OCI-LY7 (cell line): ENCODE results near the gene MACROD2. TPM values are rescaled to one million over a fixed set of nuclear protein-coding genes. Genes with fewer than 3 reads are reported as not detected.

Source experiments
- BruUV-seq: library from RNA; stranded (reverse); fragments of 400-500 nt; replicated peaks from 2 replicates; lab custom pipeline; 2021; lab: Mats Ljungman, UMichigan
- CTCF ChIA-PET: fragments of 300-600 bp; sonication (Branson Sonifier 250); formaldehyde crosslinking; loops from one replicate; lab custom pipeline; 2022; ENCODE audit warnings: antibody characterized with exemption; ENCODE audit not compliant: unreplicated experiment; lab: Charles Lee
- POLR2A ChIA-PET: fragments of 300-600 bp; sonication (Branson Sonifier 250); formaldehyde crosslinking; loops from one replicate; lab custom pipeline; 2022; ENCODE audit warnings: antibody characterized with exemption; lab: Charles Lee
- DNase-seq: peaks from one replicate; pipeline ENCODE4 v3.0.0-alpha.2; 2015; ENCODE audit warnings: low spot score
- H2AFZ ChIP-seq: fragments of 200-600 bp; sonication (generic), shearing (Covaris generic); 2 replicates; pipeline ENCODE4 v1.6.1; 2014; ENCODE audit warnings: mild to moderate bottlenecking, antibody characterized with exemption, low read length, moderate library complexity
- H3K27ac ChIP-seq: fragments of 200-600 bp; sonication (generic); 2 replicates; pipeline ENCODE4 v1.5.1; 2014; ENCODE audit warnings: mixed run types, low read depth, mild to moderate bottlenecking, moderate library complexity, low read length, inconsistent platforms; ENCODE audit not compliant: poor library complexity, severe bottlenecking
- H3K36me3 ChIP-seq: fragments of 200-600 bp; sonication (generic); 2 replicates; pipeline ENCODE4 v1.6.1; 2014; ENCODE audit warnings: mild to moderate bottlenecking, antibody characterized with exemption, low read length, moderate library complexity, mixed read lengths; ENCODE audit not compliant: insufficient read depth
- H3K4me1 ChIP-seq: fragments of 200-600 bp; sonication (generic); 2 replicates; pipeline ENCODE4 v1.5.1; 2014; ENCODE audit warnings: mild to moderate bottlenecking, low read length; ENCODE audit not compliant: insufficient read depth, poor library complexity, severe bottlenecking
- H3K4me2 ChIP-seq: fragments of 200-600 bp; sonication (generic); 2 replicates; pipeline ENCODE4 v1.6.1; 2014; ENCODE audit warnings: mild to moderate bottlenecking, low read length
- H3K4me3 ChIP-seq: fragments of 200-600 bp; sonication (generic); 2 replicates; pipeline ENCODE4 v1.5.1; 2014; ENCODE audit warnings: mild to moderate bottlenecking, low read depth, low read length; ENCODE audit not compliant: poor library complexity, severe bottlenecking
- H3K79me2 ChIP-seq: fragments of 200-600 bp; sonication (generic); 2 replicates; pipeline ENCODE4 v1.6.1; 2016; ENCODE audit warnings: low read depth, mild to moderate bottlenecking, low read length, moderate library complexity, mixed read lengths; ENCODE audit not compliant: insufficient read depth
- H3K9me2 ChIP-seq: fragments of 200-600 bp; sonication (generic); 2 replicates; pipeline ENCODE4 v1.6.1; 2016; ENCODE audit warnings: mild to moderate bottlenecking, low read length, mixed read lengths; ENCODE audit not compliant: insufficient read depth
- H3K9me3 ChIP-seq: fragments of 200-600 bp; sonication (generic); 2 replicates; pipeline ENCODE4 v1.6.1; 2014; ENCODE audit warnings: mild to moderate bottlenecking, mixed run types, low read length, mixed read lengths
- H4K20me1 ChIP-seq: fragments of 200-600 bp; sonication (generic); 2 replicates; pipeline ENCODE4 v1.6.1; 2014; ENCODE audit warnings: mild to moderate bottlenecking, antibody characterized with exemption, low read length, moderate library complexity, mixed read lengths; ENCODE audit not compliant: insufficient read depth
- EZH2phosphoT487 ChIP-seq: fragments of 200-600 bp; sonication (generic); IDR thresholded peaks from 2 replicates; pipeline ENCODE4 v1.6.1; 2018; ENCODE audit warnings: low read depth, borderline replicate concordance, mild to moderate bottlenecking, mixed run types, antibody characterized with exemption, low read length, moderate library complexity, mixed read lengths
- intact Hi-C: fragments of 100-400 bp; cut with micrococcal nuclease; formaldehyde crosslinking; loops from one replicate; pipeline ENCODE4 v1.10.0; 2022; ENCODE audit not compliant: unreplicated experiment
- total RNA-seq, 2 experiments: library from RNA; depleted of rRNA in 1 of 2; stranded (reverse); fragments of >200 nt in 1 of 2; shearing (Covaris generic) in 1 of 2; gene quantifications; 2 replicates each; pipeline ENCODE4 v1.2.3, GENCODE V29; 2014 to 2022
- TF ChIP-seq, protein P1 (sequence below): fragments of 200-600 bp; sonication (generic); conservative IDR thresholded peaks from 2 replicates; pipeline ENCODE4 v1.5.1; 2014; ENCODE audit warnings: mild to moderate bottlenecking, antibody characterized with exemption, low read length, moderate library complexity, mixed read lengths

MACROD2 gene
- total RNA-seq, 2 experiments from 2014 or later: 0.09 to 4.5 TPM

DNA sequence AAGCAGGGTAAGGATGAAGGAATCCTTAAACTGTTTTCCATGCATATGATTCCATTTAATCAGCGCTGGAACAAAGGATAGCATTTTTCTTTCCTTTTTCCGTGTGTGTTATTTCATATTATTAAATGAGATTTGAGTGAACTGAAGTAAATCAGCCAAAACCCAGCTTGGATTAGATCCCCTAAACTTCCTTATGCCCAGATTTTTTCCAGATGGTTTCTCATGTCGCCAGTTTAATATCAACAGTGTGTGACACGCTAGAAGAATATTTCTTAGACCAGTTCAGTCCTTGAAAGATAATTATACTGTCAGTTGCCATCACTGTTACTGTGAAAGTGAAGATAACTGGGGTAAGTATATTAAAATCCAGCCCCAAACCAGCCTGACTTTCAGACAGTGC, 1568.5 kb downstream of the MACROD2 start:
- TF ChIP-seq, protein P1, sequence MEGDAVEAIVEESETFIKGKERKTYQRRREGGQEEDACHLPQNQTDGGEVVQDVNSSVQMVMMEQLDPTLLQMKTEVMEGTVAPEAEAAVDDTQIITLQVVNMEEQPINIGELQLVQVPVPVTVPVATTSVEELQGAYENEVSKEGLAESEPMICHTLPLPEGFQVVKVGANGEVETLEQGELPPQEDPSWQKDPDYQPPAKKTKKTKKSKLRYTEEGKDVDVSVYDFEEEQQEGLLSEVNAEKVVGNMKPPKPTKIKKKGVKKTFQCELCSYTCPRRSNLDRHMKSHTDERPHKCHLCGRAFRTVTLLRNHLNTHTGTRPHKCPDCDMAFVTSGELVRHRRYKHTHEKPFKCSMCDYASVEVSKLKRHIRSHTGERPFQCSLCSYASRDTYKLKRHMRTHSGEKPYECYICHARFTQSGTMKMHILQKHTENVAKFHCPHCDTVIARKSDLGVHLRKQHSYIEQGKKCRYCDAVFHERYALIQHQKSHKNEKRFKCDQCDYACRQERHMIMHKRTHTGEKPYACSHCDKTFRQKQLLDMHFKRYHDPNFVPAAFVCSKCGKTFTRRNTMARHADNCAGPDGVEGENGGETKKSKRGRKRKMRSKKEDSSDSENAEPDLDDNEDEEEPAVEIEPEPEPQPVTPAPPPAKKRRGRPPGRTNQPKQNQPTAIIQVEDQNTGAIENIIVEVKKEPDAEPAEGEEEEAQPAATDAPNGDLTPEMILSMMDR: no peak
- TF ChIP-seq EZH2phosphoT487: no peak
- Histone ChIP-seq H3K9me3 (no peaks in the 10 kb centered on the region), H3K4me2 (no peak overlapping the region), H3K9me2 (no peaks in the 10 kb centered on the region), H3K4me3 (no peak overlapping the region), H4K20me1 (no peaks in the 10 kb centered on the region), H2AFZ (no peak overlapping the region), H3K4me1 (no peaks in the 10 kb centered on the region), H3K27ac (no peak overlapping the region), H3K79me2 (no peaks in the 10 kb centered on the region), H3K36me3 (no peaks in the 10 kb centered on the region)
- BruUV-seq: no TSS peak
- intact Hi-C loops: no loop called here
- ChIA-PET CTCF (no interaction called here), POLR2A (no interaction called here)
- DNase-seq: no peak

DNA sequence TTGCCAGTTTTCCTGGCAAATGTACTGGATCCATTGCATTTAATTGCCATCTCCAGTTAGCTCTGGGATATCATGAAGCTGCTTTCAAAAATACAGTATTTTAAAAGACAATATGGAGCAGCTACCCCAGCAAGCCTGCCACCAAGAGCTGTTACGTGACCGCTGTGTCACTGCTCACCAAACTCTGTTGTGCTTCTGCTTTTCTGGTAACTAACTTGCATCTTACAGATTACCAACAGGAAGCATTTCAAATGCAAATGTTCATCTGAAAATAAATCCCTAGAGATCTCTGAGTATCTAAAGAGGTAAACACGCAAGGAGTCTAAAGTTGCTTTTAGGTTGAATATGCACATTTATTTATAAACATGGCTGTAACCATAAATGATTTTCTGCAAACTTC, 1569.7 kb downstream of the MACROD2 start:
- BruUV-seq: no TSS peak
- CTCF ChIA-PET: no interaction called here
- POLR2A ChIA-PET: no interaction called here
- Histone ChIP-seq H3K9me3 (no peaks in the 10 kb centered on the region), H3K36me3 (no peaks in the 10 kb centered on the region), H2AFZ (no peak overlapping the region), H3K4me3 (no peak overlapping the region), H3K4me2 (no peak overlapping the region), H3K27ac (no peak overlapping the region), H3K79me2 (no peaks in the 10 kb centered on the region), H4K20me1 (no peaks in the 10 kb centered on the region), H3K4me1 (no peaks in the 10 kb centered on the region), H3K9me2 (no peaks in the 10 kb centered on the region)
- DNase-seq: no peak
- TF ChIP-seq EZH2phosphoT487: no peak
- TF ChIP-seq, protein P1: no peak
- intact Hi-C loops: no loop called here

DNA sequence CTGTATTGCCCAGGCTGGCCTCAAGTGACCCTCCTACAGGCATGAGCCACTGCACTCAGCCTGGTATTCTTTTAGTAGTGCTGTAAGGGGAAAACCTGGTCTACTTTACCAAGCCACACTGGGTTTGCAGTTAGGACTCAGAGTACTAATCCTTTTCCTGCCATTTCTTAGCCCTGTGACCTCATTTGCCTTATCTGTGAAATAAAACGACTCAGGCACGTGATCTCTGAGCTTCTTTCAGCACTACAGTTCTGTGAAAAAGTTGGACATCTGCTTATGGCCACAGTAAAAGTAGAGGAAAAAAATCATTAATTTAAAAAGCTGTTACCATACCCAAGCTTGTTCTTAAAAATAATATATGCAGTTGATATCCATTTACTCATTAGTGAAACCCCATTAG, 1570.5 kb downstream of the MACROD2 start:
- Histone ChIP-seq H3K4me1 (no peaks in the 10 kb centered on the region), H3K36me3 (no peaks in the 10 kb centered on the region), H4K20me1 (no peaks in the 10 kb centered on the region), H3K9me3 (no peaks in the 10 kb centered on the region), H3K27ac (no peak overlapping the region), H2AFZ (no peak overlapping the region), H3K4me3 (no peak overlapping the region), H3K9me2 (no peaks in the 10 kb centered on the region), H3K79me2 (no peaks in the 10 kb centered on the region), H3K4me2 (no peak overlapping the region)
- DNase-seq: no peak
- intact Hi-C loops: no loop called here
- TF ChIP-seq EZH2phosphoT487: no peak
- TF ChIP-seq, protein P1: no peak
- ChIA-PET POLR2A (interaction anchor here (0.6 to 1.0 kb wide), 2 partner anchors 13 to 368 kb away, joined by 3 to 10 read pairs; no protein-coding TSS in a partner anchor), CTCF (no interaction called here)
- BruUV-seq: no TSS peak
